ENCODE data around the gene PDCD1. TPM values are rescaled to one million over a fixed set of nuclear protein-coding genes. Genes with fewer than 3 reads are reported as not detected.
A peak's percentile ranks its signal among the peaks of the same experiment; 100 is the strongest.
"Not testable (repeated sequence)": the region's sequence is repeated elsewhere in the genome, so short reads cannot be mapped to it uniquely, and the experiment has no call there.

The PDCD1 gene
- polyA plus RNA-seq (2011; rRNA removed) (not detected in 2 replicates), polyA minus RNA-seq (2011; rRNA and poly(A)+ RNA removed) (not detected in 2 replicates)

DNA sequence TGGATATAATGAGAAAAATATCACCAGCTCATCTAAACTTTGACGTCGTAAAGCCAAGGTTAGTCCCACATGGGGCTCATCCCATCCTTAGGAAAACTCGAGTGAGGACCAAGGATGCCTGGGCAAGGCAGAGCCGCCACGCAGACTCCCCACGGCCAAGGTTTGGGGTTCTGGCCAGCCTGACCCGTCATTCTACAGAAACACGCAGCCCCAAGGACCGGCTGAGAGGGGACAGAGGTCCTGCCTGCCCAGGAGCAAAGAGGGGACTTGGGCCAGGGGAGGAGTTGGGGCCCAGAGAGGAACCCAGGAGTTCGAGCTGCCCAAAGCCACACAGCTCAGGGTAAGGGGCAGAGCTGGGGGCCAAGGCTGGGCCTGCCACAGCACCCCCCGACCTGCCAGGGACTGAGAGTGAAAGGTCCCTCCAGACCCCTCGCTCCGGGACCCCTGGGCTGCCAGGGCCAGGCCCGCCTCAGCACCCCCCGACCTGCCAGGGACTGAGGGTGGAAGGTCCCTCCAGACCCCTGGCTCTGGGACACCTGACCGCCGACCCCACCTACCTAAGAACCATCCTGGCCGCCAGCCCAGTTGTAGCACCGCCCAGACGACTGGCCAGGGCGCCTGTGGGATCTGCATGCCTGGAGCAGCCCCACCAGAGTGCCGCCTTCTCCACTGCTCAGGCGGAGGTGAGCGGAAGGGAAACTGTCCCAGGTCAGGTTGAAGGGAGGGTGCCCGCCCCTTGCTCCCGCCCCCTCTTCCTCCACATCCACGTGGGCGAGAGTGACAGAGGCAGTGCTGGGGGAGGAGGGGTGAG is at the start of gene PDCD1:
Gene PDCD1, minus strand, starts transcription at position 689 of the 811 bp plus-strand sequence. Its CDS starts 56 bp downstream, at position 633.
- H3K27me3 ChIP-seq (ENCODE audit: control insufficient read depth, insufficient read depth, low read length) = peaks cover 7% of the 10 kb centered on the region
- H3K27ac ChIP-seq (ENCODE audit: low read depth, low read length) = peak within 1 kb of the TSS; percentile 39
- ChIA-PET CTCF (interaction anchor here (1.7 kb wide), 1 partner anchor 10 kb away, joined by 4 read pairs; no protein-coding TSS in a partner anchor), POLR2A (no interaction called here)
- DNase-seq (ENCODE audit: low read depth, low spot score) = no peak
- H3K9me3 ChIP-seq (ENCODE audit: control insufficient read depth, insufficient read depth, low read length) = peaks cover 3% of the 10 kb centered on the region; the same call in 1 of the 2 replicates
- no peak for TF ChIP-seq CTCF (IDR thresholded peaks at IDR 0.05; ENCODE audit: low read depth, low read length)
- peak within 1 kb of the TSS; percentile 31 for H3K4me3 ChIP-seq (ENCODE audit: low read depth, low read length)

DNA sequence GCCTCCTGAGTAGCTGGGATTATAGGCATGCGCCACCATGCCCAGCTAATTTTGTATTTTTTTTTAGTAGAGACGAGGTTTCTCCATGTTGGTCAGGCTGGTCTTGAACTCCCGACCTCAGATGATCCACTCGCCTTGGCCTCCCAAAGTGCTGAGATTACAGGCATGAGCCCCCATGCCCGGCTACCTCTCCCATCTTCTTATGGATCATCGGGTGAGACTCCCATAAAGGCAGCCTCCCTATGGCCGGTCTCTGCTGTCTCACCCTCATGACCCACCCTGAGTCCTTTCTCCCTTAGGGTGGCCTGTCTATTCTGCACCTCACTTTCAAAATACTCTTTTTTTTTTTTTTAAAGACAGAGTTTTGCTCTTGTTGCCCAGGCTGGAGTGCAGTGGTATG is 49.1 kb upstream of the PDCD1 start:
- POLR2A ChIA-PET; DNase-seq (ENCODE audit: low read depth, low spot score); H3K27ac ChIP-seq (ENCODE audit: low read depth, low read length); H3K27me3 ChIP-seq (ENCODE audit: control insufficient read depth, insufficient read depth, low read length); H3K4me3 ChIP-seq (ENCODE audit: low read depth, low read length); CTCF ChIA-PET: not testable (repeated sequence)
- H3K9me3 ChIP-seq (ENCODE audit: control insufficient read depth, insufficient read depth, low read length) = peaks cover 14% of the 10 kb centered on the region

DNA sequence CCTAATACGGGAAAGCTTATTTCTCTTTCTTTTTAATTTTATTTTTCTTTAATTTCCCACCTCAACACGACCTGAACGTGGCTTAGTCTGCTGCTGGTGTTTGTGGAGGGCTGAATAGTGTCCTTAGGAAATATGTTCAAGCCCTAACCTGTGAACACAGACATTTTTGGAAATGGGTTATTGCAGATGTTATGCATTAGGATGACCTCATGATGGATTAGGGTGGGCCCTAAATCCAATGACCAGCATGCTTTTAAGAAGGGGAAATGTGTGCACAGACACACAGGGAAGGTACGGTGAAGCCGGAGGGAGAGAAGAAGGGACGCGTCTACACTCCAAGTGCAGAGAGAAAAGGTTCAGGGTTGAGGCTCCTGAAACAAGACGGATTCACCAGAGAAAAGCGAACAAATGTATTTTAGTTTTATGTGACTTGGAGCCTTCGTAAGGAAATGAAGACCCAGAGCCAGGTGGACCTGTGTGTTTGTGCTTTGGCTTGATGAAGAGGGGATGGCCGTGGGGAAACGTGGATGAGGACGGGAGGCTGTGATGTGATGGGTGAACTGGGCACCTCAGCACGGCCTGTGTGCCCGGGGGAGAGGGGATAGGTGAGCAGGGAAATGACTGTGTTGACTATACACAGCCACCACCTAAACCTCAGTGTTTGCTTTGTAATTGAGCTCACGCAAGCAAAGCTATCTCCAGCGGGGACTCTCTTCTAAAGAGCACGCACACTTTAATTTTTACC is 48.3 kb upstream of the PDCD1 start:
- CTCF ChIA-PET = no interaction called here
- H3K27ac ChIP-seq (ENCODE audit: low read depth, low read length) = no peak overlapping the region
- no peak for TF ChIP-seq CTCF (IDR thresholded peaks at IDR 0.05; ENCODE audit: low read depth, low read length)
- no peak overlapping the region for H3K4me3 ChIP-seq (ENCODE audit: low read depth, low read length)
- peaks cover 9% of the 10 kb centered on the region for H3K9me3 ChIP-seq (ENCODE audit: control insufficient read depth, insufficient read depth, low read length)
- H3K27me3 ChIP-seq (ENCODE audit: control insufficient read depth, insufficient read depth, low read length) = peaks cover 5% of the 10 kb centered on the region
- DNase-seq (ENCODE audit: low read depth, low spot score) = no peak
- POLR2A ChIA-PET = no interaction called here

- H3K27ac ChIP-seq (ENCODE audit: low read depth, low read length); DNase-seq (ENCODE audit: low read depth, low spot score); H3K27me3 ChIP-seq (ENCODE audit: control insufficient read depth, insufficient read depth, low read length); POLR2A ChIA-PET; H3K4me3 ChIP-seq (ENCODE audit: low read depth, low read length): not testable (repeated sequence)
- H3K9me3 ChIP-seq (ENCODE audit: control insufficient read depth, insufficient read depth, low read length) = peaks cover 12% of the 10 kb centered on the region; the same call in 1 of the 2 replicates
- CTCF ChIA-PET = interaction anchor here (0.5 kb wide), 1 partner anchor 301 kb away, joined by 3 read pairs; no protein-coding TSS in a partner anchor
Observed at GRCh38 chr2:241906378-241906770, 47.7 kb upstream of the PDCD1 start.

- Histone ChIP-seq H3K27me3 (ENCODE audit: control insufficient read depth, insufficient read depth, low read length) (peaks cover 14% of the 10 kb centered on the region), H3K27ac (ENCODE audit: low read depth, low read length) (no peak overlapping the region), H3K4me3 (ENCODE audit: low read depth, low read length) (no peak overlapping the region), H3K9me3 (ENCODE audit: control insufficient read depth, insufficient read depth, low read length) (peaks cover 13% of the 10 kb centered on the region; the same call in 1 of the 2 replicates)
- TF ChIP-seq CTCF (IDR thresholded peaks at IDR 0.05; ENCODE audit: low read depth, low read length) = no peak
- DNase-seq (ENCODE audit: low read depth, low spot score) = no peak
- CTCF ChIA-PET = interaction anchor here (0.5 kb wide), 1 partner anchor 300 kb away, joined by 3 read pairs; no protein-coding TSS in a partner anchor
- POLR2A ChIA-PET = no interaction called here
Observed at GRCh38 chr2:241905716-241906377, 47.2 kb upstream of the PDCD1 start.

Measured in AG04450 (cell line).